Measurements from ENCODE around the gene GPR132. TPM values are rescaled to one million over a fixed set of nuclear protein-coding genes. Genes with fewer than 3 reads are reported as not detected.

Gene GPR132
- total RNA-seq, 6 donors from 2014 or later = 3.0 to 14.7 (median 7.0) TPM

- Histone ChIP-seq H3K27ac (peak overlapping the region; percentile 42 to 66 (median 60)), H3K9me3 (no peaks in the 10 kb centered on the region), H3K4me3 (no peak overlapping the region), H3K27me3 (no peaks in the 10 kb centered on the region), H3K4me1 (peaks cover 0 to 37% (median 25%) of the 10 kb centered on the region in 4 donors), H3K36me3 (no peaks in the 10 kb centered on the region)
- peak; percentile 49 to 71 for DNase-seq
- TF ChIP-seq POLR2A (IDR thresholded peaks at IDR 0.05) (peak in 1 of 4 donors; percentile 39), POLR2AphosphoS5 (IDR thresholded peaks at IDR 0.05) (peak in 1 of 2 donors; percentile 29), EP300 (IDR thresholded peaks at IDR 0.05) (no peak)
- TF ChIP-seq, protein P1, sequence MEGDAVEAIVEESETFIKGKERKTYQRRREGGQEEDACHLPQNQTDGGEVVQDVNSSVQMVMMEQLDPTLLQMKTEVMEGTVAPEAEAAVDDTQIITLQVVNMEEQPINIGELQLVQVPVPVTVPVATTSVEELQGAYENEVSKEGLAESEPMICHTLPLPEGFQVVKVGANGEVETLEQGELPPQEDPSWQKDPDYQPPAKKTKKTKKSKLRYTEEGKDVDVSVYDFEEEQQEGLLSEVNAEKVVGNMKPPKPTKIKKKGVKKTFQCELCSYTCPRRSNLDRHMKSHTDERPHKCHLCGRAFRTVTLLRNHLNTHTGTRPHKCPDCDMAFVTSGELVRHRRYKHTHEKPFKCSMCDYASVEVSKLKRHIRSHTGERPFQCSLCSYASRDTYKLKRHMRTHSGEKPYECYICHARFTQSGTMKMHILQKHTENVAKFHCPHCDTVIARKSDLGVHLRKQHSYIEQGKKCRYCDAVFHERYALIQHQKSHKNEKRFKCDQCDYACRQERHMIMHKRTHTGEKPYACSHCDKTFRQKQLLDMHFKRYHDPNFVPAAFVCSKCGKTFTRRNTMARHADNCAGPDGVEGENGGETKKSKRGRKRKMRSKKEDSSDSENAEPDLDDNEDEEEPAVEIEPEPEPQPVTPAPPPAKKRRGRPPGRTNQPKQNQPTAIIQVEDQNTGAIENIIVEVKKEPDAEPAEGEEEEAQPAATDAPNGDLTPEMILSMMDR (IDR thresholded peaks at IDR 0.05) = no peak
- peak in 1 of 2 donors; percentile 64 for ATAC-seq (ENCODE audit: low FRiP score in 2 of 2)
- 54 to 68% methylated on average over 20 of the region's 20 CpGs for WGBS, 2 donors
Observed at GRCh38 chr14:105069871-105070759, 4.9 kb upstream of the GPR132 start.

DNA sequence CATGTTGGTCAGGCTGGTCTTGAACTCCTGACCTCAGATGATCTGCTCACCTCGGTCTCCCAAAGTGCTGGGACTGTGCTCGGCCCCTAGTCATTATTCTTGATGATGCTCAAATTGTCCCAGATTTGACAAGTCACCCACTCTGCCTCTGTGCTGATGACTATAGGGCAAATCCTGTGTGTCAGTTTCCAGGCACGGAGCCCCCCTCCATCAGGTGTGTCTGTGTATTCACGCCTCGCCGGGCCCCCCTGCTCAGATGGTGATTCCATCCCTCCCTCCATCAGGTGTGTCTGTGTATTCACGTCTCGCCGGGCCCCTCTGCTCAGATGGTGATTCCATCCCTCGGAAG lies 4.3 kb upstream of the GPR132 start:
- no peaks in the 10 kb centered on the region for H3K9me3 ChIP-seq
- peak overlapping the region; percentile 42 to 66 (median 60) for H3K27ac ChIP-seq
- H3K4me1 ChIP-seq = peaks cover 0 to 39% (median 24%) of the 10 kb centered on the region in 4 donors
- TF ChIP-seq POLR2AphosphoS5 (IDR thresholded peaks at IDR 0.05) (no peak), POLR2A (IDR thresholded peaks at IDR 0.05) (no peak), EP300 (IDR thresholded peaks at IDR 0.05) (no peak)
- TF ChIP-seq, protein P1 (IDR thresholded peaks at IDR 0.05) = no peak
- WGBS, 2 donors = 69 to 80% methylated on average over 10 of the region's 10 CpGs
- ATAC-seq (ENCODE audit: low FRiP score in 2 of 2) (no peak), DNase-seq (no peak)
- no peaks in the 10 kb centered on the region for H3K27me3 ChIP-seq
- H3K36me3 ChIP-seq = no peaks in the 10 kb centered on the region
- no peak overlapping the region for H3K4me3 ChIP-seq

DNA sequence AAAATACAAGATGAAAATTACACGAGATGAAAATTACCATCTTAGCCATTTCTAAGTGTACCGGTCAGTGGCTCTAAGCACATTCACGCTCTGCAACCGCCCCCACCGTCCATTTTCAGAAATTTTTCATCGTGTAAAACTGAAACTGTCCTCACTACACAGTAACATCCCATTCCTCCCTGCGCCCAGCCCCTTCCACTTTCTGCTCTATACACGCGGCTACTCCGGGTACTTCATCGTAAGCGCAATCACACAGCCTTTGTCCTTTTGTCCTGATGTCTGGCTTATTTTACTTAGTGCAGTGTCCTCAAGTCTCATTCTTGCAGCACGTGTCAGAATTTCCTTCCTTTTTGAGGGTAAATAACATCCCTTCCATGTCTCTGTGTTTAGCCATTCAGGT lies 3.6 kb upstream of the GPR132 start:
- Histone ChIP-seq H3K4me1 (peaks cover 0 to 38% (median 24%) of the 10 kb centered on the region in 4 donors), H3K27ac (no peak overlapping the region), H3K27me3 (no peaks in the 10 kb centered on the region), H3K4me3 (no peak overlapping the region), H3K36me3 (no peaks in the 10 kb centered on the region), H3K9me3 (no peaks in the 10 kb centered on the region)
- WGBS, 2 donors = 71 to 73% methylated on average over 13 of the region's 13 CpGs
- TF ChIP-seq, protein P1 (IDR thresholded peaks at IDR 0.05) = no peak
- TF ChIP-seq EP300 (IDR thresholded peaks at IDR 0.05) = no peak
- TF ChIP-seq POLR2AphosphoS5 (IDR thresholded peaks at IDR 0.05) = no peak
- no peak for TF ChIP-seq POLR2A (IDR thresholded peaks at IDR 0.05)
- DNase-seq (no peak), ATAC-seq (ENCODE audit: low FRiP score in 2 of 2) (no peak)

DNA sequence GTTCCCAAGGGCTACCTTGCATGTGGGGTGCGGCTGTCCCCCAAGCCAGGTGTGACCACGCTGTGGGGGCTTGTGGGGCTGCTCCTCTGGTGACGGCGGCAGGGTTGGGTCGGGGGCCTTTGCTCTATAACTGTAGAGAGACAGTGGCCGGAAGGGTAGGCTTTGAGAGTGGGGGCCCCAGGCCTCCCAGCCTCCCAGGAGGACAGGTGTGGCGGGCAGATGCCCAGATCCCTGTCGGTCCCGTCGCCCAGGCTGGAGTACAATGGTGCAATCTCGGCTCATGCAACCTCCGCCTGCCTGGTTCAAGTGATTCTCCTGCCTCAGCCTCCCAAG lies 2.7 kb upstream of the GPR132 start:
- Histone ChIP-seq H3K9me3 (no peaks in the 10 kb centered on the region), H3K4me1 (peaks cover 3 to 45% (median 28%) of the 10 kb centered on the region in 4 donors), H3K36me3 (no peaks in the 10 kb centered on the region), H3K4me3 (no peak overlapping the region), H3K27me3 (no peaks in the 10 kb centered on the region), H3K27ac (no peak overlapping the region)
- ATAC-seq (ENCODE audit: low FRiP score in 2 of 2) = no peak
- WGBS, 2 donors = 91 to 93% methylated on average over 8 to 9 of the region's 12 CpGs
- TF ChIP-seq POLR2A (IDR thresholded peaks at IDR 0.05) (no peak), POLR2AphosphoS5 (IDR thresholded peaks at IDR 0.05) (no peak), EP300 (IDR thresholded peaks at IDR 0.05) (no peak)
- TF ChIP-seq, protein P1 (IDR thresholded peaks at IDR 0.05) = no peak
- DNase-seq = peak in 1 of 2 donors; percentile 51
